Eye (tissue), 1 donor: ENCODE data around the gene MKX.
"Not testable (repeated sequence)": the region's sequence is repeated elsewhere in the genome, so short reads cannot be mapped to it uniquely, and the experiment has no call there.

Experiments
- DNase-seq: peaks from one replicate; pipeline ENCODE4 v3.0.0-alpha.2; 2015

MKX gene

GRCh38 chr10:27687743-27688142, 57.9 kb downstream of the MKX start:
- DNase-seq: no peak

DNA sequence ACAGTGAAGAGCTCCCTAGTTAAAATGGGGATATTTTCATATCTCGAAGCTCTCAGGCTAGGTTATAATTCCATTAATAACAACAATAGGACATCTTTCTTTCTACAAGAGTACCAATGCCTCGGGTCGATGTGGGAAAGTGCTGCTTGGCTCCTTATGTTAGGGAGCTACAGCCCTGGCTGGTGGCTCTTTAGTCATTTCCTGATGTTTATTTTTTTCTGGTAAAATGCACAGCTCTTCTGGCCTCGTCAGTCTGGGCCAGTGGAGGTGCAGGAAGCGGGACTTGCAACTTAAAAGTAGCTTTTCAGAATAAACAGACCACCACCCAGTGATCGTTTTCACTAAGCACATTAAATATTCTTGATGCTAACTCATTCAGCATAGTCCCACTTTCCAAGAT, 58.3 kb downstream of the MKX start:
- DNase-seq: no peak

DNA sequence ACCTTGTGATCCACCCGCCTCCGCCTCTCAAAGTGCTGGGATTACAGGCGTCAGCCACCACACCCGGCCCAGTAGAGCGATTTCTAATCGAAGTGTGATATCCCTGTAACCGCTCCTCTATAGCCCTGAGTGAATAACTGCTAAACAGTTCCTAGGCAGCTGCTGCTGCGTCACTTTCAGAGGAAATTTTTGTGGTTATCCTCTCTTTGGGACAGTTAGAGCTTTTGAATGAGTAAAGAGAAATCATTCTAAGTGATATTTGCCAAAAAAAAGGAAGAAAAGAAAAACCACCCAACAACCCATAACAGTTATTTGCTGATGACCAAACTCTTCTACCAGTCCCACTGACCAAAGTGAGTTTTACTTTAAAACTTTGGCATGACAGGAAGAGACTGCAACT, 59.9 kb downstream of the MKX start:
- no peak for DNase-seq

DNA sequence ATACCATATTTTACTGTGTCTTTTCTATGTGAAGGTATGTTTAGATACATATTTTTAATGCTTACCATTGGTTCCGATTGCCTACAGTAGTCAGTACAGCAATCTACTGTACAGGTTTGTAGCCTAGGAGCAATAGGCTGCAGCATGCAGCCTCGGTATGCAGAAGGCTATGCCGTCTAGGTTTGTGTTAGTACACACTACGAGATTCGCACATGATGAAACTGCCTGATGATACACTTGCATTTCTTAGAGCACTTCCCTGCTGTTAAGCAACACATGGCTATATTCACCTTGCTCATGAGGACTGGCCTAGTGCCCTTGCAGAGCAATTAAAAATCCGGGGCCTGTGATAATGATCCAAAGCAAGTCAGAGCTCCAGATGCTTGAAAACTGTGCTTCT, 62.4 kb downstream of the MKX start:
- DNase-seq: no peak

- not testable (repeated sequence) for DNase-seq
Measured at GRCh38 chr10:27681795-27682194, 63.8 kb downstream of the MKX start.

DNA sequence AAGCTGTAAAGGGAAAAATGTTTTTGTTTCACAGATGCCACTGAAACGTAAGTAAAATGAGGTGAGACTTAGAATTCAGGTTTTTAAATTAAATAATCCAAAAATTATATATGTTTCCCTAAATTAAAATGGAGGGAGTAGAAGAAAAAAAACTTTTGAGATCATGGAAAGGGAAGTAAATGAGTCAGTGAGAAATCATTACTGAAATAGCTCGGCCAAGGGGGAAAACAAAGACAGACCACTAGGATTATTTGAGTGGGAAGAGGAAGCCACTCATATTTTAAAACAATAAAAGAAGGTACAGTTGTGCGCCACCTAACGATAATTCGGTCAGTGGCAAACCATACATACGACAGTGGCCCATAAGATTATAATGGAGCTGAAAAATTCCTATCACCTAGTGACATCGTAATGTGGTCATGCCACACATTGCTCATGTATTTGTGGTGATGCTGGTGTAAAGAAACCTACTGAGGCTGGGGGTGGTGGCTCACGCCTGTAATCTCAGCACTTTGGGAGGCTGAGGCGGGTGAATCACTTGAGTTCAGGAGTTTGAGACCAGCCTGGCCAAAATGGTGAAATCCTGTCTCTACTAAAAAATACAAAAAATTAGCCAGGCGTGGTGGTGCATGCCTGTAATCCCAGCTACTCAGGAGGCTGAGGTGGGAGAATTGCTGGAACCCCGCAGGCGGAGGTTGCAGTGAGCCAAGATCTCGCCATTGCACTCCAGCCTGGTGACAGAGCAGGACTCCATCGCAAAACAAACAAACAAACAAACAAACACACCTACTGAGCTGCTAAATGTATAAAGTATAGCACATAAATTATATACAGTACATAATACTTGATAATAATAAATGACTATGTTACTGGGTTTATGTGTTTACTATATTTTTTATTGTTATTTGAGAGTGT, 64.7 kb downstream of the MKX start:
- no peak for DNase-seq

DNA sequence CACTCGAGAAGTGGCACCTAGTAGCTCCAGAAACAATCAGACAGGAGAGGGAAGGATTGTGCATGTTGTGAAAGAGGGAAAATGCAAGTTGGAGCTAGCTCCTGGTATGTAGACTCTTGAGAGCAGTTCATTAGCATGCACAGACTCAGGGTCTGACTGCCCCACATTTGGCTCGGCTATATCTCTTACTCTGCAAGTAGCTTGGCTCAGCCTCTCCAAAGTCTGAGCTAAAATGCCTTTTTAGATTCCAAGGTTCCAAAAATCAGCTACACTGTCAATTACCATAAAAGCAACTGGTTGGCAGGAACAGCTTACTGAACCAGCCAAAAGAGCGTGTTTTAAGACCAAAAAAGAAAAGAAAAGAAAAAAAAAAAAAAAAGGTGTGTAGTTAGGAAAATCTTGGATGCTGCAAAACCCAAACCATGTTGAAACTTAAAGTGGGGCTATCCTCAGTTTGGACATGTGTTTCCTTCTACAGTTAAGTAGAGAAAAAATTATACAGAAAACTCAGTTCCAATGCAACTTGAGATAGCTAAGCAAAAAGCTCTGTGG, 65.5 kb downstream of the MKX start:
- DNase-seq: peak; percentile 44

GRCh38 chr10:27679369-27679912, 66.2 kb downstream of the MKX start:
- DNase-seq: no peak

DNA sequence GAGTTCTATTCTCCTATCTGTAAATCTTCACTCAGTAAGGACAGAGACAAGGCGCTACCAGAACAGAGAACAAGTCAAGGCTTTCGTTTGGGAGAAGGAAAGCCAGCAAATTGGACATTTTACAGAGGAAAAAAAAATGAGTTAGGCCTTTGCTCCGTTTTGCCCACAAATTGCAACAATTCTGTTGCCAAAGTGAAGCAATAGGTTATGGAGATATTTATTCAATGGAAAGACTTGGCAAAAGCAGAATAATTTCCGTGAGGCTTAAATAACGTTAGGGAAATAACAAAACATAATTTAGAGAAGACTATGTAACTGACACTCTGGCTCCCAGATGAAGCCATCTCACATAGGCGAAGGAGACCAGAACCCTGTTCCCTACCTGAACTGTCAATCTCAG, 67.5 kb downstream of the MKX start:
- DNase-seq: no peak

GRCh38 chr10:27673065-27673464, 72.6 kb downstream of the MKX start:
- no peak for DNase-seq

DNA sequence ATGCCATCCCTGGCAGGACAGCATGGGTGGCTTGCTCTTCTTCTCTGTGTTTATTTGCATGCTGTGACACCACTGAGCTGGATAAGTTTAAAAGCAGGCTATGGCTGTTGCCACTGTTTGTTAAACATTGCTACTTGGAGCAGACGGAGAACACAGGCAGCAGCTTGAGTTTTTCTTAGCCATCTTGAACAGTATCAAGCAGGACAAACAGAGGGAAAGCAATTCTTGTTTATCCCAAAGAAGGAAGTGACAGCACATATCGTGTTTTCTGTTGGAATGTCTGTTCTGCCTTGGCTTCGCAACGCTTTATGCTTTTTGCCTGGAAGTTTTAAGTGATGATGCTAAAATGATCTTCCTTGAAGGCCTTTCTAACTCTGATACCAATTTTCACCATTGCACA, 73.8 kb downstream of the MKX start:
- DNase-seq: no peak

DNA sequence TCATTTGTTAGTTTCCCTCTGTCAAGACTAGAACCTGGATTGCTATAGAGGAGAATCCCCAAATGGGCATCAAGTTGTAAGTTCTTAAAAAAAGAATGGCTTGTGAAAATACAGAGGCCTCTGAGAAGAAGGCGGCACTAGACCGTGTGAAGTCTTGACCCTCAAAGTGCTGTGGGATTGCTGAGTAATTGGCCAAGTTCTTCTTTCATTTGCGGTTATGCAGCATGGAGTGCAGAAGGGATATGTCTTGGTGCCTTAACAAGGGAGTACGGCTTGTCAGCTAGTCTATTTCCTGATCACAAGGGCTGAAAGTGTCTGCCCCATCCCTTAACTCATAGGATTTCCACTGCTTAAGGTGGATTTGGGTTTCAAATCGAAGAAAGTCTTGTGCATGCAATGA, 81.2 kb downstream of the MKX start:
- DNase-seq: no peak

GRCh38 chr10:27663621-27664020, 82.0 kb downstream of the MKX start:
- DNase-seq: no peak

DNA sequence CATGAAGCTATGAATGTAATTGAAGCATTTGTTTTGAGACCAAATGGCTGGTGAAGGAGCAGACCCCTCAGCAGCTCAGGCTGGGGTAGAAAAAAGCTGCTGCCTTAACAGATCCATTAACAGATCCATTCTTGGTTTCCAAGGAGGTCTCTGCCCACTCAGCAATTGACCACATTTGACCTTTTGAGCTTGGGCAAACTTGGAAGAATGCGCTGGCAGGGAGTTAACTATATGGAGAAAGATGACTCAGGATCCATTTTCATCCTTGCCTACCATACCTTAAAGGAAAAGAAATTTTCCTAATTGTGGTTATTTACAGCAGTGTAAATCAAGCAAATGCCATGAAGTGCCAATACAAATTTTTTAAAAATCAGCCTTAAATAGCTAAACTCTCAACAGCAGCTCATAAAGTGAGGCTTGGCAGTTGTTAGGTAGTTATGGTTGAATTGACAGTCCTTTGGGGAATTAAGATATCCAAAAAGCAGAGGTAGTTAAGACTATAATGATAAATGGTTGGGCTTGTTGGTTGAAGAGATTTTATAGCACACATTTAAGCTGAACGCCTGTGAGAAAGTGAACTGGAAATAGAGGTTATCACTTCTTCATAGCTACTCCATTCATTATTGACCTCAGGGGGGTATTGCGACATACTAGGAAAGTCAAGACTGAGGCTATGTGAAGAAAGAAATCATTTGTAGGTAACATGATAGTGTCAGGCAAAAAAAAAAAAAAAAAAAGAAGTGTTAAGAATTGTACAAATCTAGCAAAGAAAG, 83.9 kb downstream of the MKX start:
- DNase-seq: no peak

GRCh38 chr10:27660711-27661110, 84.9 kb downstream of the MKX start:
- no peak for DNase-seq

- DNase-seq: no peak
Measured at GRCh38 chr10:27660268-27660667, 85.4 kb downstream of the MKX start.

- no peak for DNase-seq
Measured at GRCh38 chr10:27659786-27660185, 85.8 kb downstream of the MKX start.

GRCh38 chr10:27658788-27659187, 86.8 kb downstream of the MKX start:
- no peak for DNase-seq

- no peak for DNase-seq
Measured at GRCh38 chr10:27655296-27655695, 90.3 kb downstream of the MKX start.

DNA sequence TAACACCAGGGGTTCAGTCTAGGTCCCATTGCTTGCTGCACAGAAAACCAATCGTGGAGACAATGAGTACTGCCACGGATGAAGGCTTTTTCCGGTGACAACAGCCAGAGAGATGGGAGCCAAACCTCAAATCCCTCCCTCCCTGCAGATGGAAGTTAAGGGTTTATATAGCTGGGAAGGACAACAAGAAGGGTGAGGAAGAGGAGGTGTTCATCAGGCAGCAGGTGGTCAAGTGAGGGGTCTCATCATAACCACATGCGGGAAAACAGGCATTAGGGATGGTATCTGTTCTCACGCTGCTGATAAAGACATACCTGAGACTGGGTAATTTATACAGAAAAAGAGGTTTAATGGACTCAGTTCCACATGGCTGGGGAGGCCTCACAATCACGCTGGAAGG, 91.3 kb downstream of the MKX start:
- no peak for DNase-seq

DNA sequence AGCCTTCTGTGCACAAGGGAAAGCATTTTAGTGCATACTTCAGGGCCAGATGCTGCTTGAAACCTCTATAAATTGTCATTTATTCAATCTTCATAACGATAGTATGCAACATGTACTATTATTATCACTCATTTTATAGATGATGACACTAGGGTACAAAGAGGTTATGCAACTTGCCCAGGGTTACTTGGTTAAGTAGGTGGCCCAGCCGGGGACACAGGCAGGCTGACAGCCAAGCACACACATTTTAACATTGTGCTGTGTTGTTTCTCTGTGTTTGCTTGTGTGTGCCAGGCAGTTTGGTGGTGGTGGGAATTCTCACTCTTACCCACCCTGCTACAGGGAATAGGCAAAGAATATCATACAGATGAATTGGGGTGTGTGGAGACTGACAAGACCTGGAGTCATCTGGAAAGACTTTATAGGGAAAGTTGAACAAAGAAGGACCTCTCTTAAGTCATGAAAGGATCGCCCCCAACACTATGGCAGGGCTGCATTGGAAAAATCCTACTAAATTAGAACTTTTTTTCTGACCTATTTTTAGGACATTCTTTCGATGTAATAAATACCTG, 98.9 kb downstream of the MKX start:
- no peak for DNase-seq

GRCh38 chr10:27646194-27646593, 99.4 kb downstream of the MKX start:
- DNase-seq: no peak

DNA sequence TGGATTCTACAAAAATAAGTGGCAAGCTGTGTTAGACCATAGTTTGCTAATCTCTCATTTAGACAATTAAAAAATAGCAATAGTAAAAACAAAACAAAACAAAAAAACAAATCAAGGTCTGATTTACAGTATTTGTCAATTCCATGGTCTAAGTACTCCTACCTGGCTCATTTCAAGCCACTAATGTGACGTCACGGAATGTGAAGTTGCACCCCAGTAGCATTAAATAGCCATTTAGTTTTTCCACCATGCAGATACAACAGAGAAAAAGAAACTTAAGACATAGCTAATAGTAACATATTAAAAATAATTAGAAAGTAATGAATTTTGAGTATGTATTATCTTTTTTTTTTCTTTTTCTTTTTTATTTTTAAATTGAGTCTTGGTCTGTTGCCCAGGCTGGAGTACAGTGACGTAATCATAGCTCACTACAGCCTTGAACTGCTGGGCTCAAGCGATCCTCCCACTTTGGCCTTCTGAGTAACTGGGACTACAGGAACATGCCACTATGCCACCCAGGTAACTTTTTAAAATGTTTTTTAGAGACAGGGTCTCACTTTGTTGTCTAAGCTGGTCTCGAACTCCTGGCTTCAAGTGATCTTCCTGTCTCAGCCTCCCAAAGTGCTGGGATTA, 101.2 kb downstream of the MKX start:
- no peak for DNase-seq
